GM12878 (cell line): ENCODE results near the gene LRRC8D.

Source experiments
- MEF2A ChIP-seq: IDR thresholded peaks from 2 replicates; pipeline ENCODE4 v1.6.1; 2011; ENCODE audit warnings: low read depth, mild to moderate bottlenecking, low read length, moderate library complexity; ENCODE audit not compliant: insufficient read depth
- POLR2AphosphoS5 ChIP-seq: IDR thresholded peaks from 2 replicates; pipeline ENCODE4 v1.6.1; 2011; ENCODE audit warnings: mild to moderate bottlenecking, low read length, inconsistent platforms
- TF ChIP-seq, protein P1 (sequence below): IDR thresholded peaks from 2 replicates; pipeline ENCODE4 v1.6.1; 2012; ENCODE audit warnings: mild to moderate bottlenecking, low read depth, low read length
- TF ChIP-seq, protein P2 (sequence below): IDR thresholded peaks from 2 replicates; pipeline ENCODE4 v1.6.1; 2012; ENCODE audit warnings: low read depth, low read length, improper control_type of control experiment

DNA sequence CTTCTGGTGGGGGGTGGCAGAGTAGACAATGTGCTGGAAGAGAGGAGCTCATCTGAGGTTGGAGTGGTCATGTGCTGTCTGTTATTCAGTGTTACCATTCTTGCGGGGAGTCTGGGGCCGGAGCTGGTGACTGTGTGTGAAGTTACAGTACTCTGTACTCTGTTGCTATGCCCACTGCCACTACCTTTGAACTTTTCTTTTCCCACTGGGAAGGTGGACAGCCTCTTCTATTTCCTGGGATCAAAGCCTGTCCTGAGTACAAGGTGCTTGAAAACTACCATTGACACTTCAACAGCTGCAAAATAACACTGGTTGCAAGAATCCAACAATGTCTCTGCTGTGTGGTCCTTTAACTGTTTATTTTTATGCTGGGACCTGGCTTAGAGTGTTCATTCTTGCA, 107.7 kb downstream of the LRRC8D start:
- TF ChIP-seq MEF2A (no peak), POLR2AphosphoS5 (no peak)
- TF ChIP-seq, protein P1, sequence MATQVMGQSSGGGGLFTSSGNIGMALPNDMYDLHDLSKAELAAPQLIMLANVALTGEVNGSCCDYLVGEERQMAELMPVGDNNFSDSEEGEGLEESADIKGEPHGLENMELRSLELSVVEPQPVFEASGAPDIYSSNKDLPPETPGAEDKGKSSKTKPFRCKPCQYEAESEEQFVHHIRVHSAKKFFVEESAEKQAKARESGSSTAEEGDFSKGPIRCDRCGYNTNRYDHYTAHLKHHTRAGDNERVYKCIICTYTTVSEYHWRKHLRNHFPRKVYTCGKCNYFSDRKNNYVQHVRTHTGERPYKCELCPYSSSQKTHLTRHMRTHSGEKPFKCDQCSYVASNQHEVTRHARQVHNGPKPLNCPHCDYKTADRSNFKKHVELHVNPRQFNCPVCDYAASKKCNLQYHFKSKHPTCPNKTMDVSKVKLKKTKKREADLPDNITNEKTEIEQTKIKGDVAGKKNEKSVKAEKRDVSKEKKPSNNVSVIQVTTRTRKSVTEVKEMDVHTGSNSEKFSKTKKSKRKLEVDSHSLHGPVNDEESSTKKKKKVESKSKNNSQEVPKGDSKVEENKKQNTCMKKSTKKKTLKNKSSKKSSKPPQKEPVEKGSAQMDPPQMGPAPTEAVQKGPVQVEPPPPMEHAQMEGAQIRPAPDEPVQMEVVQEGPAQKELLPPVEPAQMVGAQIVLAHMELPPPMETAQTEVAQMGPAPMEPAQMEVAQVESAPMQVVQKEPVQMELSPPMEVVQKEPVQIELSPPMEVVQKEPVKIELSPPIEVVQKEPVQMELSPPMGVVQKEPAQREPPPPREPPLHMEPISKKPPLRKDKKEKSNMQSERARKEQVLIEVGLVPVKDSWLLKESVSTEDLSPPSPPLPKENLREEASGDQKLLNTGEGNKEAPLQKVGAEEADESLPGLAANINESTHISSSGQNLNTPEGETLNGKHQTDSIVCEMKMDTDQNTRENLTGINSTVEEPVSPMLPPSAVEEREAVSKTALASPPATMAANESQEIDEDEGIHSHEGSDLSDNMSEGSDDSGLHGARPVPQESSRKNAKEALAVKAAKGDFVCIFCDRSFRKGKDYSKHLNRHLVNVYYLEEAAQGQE: no peak
- TF ChIP-seq, protein P2, sequence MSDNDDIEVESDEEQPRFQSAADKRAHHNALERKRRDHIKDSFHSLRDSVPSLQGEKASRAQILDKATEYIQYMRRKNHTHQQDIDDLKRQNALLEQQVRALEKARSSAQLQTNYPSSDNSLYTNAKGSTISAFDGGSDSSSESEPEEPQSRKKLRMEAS: no peak
